IPS-11a (cell line): ENCODE measurements around the gene AKAP11.
"Not testable (repeated sequence)": the region's sequence is repeated elsewhere in the genome, so short reads cannot be mapped to it uniquely, and the experiment has no call there.

Experiments
- H3K4me3 ChIP-seq: one replicate; pipeline ENCODE4 v1.5.1; 2013; ENCODE audit warnings: low read depth, low read length, control low read depth

The AKAP11 gene, protein sequence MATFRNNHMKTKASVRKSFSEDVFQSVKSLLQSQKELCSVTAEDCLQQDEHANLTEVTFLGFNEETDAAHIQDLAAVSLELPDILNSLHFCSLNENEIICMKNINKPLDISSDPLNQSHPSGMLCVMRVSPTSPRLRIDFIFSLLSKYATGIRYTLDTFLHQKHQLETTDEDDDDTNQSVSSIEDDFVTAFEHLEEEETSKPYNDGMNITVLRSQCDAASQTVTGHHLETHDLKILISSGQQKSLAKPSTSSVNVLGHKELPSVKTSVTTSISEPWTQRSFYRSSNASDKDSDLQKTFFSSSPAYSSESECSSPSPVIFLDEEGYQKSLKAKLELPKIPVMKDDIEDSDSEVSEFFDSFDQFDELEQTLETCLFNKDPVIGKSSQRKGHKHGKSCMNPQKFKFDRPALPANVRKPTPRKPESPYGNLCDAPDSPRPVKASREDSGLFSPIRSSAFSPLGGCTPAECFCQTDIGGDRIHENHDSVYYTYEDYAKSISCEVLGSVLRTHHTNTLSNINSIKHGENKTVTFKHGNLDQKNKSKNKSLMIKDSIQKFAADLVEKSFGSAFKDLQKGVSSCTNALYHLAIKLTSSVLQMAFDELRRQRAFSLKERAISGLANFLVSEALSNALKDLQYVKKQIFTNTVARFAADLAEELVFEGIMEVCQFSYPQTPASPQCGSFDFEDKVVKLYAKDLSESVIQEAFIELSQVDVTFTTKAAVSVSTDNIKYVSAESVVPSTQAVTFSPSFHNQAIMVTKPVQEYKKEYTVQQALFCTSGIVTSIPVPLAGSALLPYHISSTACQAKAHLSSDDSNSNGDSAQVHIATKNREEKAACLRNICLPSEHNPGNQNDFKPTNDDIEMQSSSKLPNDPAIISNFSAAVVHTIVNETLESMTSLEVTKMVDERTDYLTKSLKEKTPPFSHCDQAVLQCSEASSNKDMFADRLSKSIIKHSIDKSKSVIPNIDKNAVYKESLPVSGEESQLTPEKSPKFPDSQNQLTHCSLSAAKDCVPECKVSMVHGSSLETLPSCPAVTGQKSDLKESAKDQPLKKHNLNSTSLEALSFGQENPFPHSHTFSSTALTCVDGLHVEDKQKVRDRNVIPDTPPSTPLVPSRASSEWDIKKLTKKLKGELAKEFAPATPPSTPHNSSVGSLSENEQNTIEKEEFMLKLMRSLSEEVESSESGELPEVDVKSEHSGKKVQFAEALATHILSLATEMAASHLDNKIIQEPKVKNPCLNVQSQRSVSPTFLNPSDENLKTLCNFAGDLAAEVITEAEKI (N-terminal part only)

DNA sequence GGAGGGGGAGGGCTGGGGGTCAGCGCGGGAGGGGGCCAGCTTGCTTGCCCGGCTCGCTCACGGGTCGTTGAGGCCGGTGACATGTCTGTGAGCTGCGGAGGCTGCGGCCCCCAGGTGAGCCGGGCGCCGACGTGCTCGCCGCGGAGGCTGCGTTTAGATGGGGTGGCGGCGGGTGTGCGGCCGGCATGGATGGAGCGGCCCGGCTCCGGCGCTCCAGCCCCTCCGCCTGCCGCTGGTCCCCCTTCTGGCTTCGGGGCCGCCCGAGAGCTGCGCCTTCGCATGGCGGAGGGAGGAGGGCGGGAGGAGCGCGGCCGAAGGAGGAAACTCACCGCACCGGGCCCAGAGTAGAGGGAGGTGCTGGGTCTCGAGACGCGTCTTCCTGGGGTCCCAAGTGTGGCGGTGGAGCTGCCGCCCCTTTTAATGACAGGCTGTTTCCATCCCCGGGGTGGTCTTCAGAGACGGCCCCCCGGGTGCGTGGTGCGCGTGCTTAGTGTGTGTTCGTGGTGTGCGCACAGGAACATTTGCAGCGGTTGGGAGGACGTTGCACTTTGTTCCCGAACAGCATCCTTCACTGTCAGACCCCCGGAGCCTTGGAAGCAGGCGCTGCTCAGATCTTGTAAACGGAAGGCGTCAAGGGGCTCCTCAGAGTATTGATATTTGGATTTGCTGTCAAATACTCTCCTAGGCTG, at the start of gene AKAP11:
Gene AKAP11 (plus strand): TSS at position 38 of the 689 bp plus-strand sequence. CDS start 14,197 bp downstream, outside the sequence.
- peak within 1 kb of the TSS; percentile 79 for H3K4me3 ChIP-seq

DNA sequence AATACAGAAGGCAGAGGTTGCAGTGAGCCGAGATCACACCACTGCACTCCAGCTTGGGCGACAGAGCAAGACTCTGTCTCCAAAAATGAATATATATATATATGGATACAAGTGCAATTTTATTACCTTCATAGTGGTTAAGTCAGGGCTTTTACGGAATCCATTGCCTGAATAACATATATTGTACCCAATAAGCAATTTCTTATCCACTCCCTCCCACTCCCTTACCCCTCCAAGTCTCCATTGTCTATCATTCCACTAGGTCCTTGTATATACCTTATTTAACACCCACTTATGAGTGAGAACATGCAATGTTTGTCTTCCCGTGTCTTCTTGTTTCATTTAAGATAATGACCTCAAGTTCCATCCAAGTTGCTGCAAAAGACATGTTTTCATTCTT, 48.3 kb upstream of the AKAP11 start:
- H3K4me3 ChIP-seq = no peak overlapping the region

DNA sequence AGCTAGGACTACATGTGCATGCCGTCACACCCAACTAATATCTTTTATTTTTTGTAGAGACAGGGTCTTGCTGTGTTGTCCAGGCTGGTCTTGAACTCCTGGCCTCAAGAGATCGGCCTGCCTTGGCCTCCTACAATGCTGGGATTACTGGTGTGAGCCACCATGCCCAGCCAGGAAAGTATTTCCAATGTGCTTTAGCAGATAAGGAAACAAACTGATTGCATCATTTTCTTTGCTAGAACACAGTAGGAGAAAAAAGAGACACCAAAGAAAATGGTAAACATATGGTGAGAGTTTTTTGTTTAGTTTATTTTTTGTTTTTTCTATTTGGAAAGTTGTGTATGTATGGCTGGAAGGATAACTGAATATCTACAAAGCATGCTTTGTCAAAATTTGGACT, 46.9 kb upstream of the AKAP11 start:
- no peak overlapping the region for H3K4me3 ChIP-seq

DNA sequence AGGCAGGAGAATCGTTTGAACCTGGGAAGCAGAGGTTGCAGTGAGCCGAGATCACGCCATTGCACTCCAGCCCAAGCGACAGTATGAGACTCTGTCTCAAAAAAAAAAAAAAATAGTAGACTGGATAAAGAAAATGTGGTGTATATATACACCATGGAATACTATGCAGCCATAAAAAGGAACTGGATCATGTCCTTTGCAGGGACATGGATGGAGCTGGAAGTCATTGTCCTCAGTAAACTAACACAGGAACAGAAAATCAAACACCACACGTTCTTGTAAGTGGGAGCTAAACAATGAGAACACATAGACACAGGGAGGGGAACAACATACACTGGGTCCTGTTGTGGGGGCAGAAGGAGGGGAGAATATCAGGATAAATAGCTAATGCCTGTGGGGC, 45.2 kb upstream of the AKAP11 start:
- H3K4me3 ChIP-seq = not testable (repeated sequence)

DNA sequence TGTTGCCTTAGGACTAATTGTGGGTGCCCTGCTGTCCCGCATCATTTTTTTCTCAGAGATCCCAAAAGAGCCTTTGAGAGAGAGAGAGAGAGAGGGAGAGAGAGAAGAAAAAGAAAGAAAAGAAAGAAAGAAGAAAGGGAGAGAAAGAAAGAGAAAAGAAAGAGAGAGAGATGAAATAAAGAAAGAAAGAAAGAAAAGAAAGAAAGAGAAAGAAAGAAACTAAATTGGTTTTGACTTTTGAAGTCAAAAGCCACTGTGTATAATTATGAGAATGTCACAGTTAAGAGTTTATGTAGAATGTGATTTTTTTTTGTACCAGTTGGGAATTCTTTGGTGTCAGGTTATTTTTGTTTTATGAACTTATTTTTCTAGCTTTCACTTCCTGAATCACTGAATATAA, 43.4 kb upstream of the AKAP11 start:
- no peak overlapping the region for H3K4me3 ChIP-seq

DNA sequence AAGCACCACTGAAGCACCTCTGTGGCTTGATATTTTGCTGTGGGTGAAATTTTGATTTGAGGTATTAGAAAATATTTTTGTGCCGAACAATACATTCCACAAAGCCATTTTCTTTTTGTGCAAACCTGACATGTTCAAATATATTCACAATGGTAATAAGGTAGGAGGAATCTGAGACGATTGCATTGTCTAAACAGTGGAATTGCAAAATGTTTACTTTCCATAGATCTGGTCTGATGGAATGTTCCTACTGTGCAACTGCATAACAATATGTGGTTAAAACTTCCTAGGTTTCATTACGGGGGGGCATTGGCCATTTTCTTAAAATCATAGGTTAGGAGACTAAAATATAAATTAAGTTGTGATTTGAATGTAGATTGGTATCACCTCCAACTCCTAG, 42.7 kb upstream of the AKAP11 start:
- H3K4me3 ChIP-seq = no peak overlapping the region

DNA sequence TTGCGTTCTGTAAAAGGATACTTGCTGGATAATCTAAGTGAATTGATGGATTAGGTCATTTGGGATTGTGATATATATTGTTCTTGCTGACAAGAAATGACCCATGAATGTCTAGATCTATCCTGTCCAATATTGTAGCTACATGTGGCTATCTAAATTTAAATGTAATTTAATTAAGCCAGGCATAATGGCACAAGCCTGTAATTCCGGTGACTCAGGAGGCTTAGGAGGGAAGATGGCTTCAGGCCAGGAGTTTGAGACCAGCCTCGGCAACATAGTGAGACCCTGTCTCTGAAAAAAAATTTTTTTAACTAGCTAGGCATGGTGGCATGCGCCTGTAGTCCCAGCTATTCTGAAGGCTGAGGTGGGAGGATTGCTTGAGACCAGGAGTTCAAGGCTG, 39.3 kb upstream of the AKAP11 start:
- no peak overlapping the region for H3K4me3 ChIP-seq

DNA sequence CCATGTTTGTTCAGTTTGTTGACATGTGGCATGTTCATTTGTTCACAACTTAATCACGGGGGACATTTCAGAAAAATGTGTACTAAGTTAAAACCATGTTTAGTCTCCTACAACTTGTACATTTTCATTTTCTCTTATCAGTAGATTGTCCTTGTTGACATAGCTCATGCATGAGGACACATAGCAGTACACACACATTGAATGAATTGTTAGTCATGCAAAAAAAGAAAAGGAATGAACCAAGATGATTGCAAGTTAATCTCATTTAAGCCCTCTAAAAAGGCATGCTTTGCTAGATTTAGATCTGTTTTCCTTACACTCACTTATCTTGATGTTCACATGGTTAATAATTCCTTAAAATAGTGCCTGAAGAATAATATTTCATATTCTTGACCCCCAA, 38.2 kb upstream of the AKAP11 start:
- no peak overlapping the region for H3K4me3 ChIP-seq

DNA sequence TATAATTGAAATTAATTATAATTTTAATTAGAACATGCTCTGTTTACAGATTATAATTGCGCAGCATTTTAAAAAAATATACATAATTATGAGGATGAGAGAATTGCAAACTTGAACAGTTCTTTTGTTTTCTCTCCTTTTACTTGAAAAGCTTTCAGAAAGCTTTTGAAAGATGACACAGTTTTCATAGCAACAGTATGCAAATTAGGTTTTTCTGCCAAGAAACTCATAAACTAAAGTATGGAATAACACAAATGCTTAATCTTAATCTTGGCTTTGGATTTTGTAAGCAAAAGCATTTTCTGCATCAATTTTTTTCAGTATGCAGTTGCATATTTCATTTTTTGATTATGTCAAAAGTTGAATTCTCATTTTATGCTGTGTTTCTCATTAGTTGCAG, 32.8 kb upstream of the AKAP11 start:
- no peak overlapping the region for H3K4me3 ChIP-seq

DNA sequence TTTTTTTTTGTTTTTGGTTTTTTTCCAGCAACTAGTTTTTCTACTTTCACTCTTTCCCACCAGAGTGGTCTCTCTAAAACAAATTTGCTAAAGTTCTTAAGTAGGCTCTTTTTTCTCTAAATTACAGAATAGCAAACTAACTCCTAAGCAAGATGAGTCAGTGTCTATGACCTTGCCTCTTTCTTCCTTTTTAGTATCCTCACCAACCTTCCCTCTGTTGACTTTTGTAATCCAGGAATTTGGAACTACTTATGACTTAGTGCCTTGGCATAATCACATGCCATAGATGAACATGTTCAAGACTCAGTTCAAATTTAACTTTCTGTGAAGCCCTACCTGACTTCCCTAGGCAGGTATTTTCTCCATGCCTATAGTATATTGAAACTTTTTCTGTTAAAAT, 32.3 kb upstream of the AKAP11 start:
- no peak overlapping the region for H3K4me3 ChIP-seq

DNA sequence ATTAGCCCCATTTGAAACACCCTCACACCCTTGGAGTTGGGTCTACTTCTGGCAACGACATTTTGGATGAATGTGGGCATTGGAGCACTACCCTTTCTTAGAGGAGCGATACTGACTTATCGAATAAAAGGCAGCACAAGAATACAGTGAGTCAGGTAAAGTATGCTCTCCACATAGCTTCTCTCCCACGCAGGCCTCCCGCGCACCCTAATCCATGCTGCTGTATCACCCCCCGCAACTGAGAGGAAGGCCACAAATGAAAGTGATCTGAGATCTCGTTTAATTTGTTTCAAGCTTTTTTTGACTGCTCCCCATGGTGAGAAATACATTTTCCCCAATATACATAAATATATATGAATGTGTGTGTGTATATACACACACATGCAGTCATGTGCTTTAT, 25.4 kb upstream of the AKAP11 start:
- no peak overlapping the region for H3K4me3 ChIP-seq

DNA sequence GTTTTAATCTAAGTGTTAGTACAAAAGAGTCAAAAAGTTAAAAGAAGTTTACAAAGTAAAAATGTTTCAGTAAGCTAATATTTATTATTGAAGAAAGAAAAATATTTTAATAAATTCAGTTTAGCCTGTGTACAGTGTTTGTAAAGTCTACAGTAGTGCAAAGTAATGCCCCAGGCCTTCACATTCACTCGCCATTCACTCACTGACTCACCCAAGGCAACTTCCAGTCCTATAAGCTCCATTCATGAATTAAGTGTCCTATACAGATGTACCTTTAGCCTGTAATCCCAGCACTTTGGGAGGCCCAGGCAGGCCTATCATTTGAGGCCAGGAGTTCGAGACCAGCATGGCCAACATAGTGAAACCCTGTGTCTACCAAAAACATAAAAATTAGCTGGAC, 24.1 kb upstream of the AKAP11 start:
- H3K4me3 ChIP-seq = no peak overlapping the region

DNA sequence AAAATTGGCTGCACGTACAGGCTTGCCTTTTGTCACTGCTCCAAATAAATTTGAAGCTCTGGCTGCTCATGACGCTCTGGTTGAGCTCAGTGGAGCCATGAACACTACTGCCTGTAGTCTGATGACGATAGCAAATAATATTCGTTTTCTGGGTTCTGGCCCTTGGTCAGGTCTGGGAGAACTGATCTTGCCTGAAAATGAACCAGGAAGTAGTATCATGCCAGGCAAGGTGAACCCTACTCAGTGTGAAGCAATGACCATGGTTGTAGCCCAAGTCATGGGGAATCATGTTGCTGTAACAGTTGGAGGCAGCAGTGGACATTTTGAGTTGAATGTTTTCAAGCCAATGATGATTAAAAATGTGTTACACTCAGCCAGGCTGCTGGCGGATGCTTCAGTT, 16.1 kb upstream of the AKAP11 start:
- H3K4me3 ChIP-seq = no peak overlapping the region

DNA sequence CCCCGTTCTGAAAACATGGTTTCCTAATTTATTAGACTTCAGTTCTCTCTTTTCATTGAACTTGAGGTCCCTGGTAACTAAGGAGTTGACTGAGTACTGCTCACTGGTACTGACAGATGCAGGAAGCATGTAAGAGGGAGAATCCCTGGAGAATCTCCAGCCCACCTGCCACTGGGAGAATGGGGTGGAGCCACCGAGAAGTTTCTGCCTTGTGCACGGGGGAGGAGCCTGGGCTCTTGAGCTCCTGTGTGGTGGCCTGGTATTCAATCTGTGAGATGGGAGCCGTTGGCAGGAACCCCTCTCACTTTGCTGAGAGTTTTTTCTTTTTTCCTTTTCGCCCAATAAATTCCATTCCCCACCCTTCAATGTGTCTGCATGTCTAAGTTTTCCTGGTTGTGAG, 13.2 kb upstream of the AKAP11 start:
- no peak overlapping the region for H3K4me3 ChIP-seq

DNA sequence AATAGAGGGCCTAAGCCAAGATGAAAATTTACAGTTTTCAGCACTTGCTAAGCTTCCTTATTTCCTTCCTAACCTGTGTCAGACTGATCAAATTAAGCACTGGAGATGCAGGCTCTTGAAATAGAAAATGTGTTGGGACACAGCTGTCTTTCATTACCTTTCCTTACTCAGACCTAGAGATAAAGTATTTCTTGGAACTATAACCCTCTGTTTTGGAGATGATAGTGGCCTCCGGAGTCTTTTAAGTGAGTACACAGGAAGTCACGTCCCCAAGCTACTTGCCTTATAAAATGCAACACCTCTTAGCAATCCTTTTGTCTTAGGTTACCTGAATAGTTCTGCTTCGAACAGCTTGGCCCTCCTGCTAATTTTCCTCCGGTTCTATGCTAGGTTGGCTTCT, 12.4 kb upstream of the AKAP11 start:
- no peak overlapping the region for H3K4me3 ChIP-seq

DNA sequence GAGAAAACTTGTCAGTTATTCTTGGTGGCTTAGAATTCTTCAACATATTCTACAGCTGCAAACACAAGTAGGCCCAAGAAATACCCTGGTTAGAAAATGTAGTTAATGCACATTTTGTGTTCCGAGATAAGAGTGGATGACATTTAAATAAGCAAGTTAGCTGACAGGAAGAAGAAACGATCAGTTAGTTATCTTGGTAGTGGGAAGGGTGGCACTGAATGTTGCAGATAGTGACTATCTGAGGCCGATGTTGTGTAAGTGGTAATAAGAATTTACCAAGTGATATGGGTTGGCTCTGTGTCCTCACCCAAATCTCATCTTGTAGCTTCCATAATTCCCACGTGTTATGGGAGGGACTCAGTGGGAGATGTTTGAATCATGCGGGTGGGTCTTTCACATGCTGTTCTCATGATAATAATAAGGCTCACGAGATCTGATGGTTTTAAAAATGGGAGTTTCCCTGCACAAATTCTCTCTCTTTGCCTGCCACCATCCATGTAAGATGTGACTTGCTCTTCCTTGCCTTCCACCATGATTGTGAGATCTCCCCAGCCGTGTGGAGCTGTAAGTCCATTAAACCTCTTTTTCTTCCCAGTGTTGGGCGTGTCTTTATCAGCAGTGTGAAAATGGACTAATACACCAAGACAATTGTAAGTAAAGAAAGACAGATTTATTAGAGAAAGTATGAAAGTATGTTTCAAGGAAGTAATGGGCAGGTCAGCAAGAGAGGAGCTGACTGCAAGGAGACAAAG, 10.9 kb upstream of the AKAP11 start:
- no peak overlapping the region for H3K4me3 ChIP-seq

DNA sequence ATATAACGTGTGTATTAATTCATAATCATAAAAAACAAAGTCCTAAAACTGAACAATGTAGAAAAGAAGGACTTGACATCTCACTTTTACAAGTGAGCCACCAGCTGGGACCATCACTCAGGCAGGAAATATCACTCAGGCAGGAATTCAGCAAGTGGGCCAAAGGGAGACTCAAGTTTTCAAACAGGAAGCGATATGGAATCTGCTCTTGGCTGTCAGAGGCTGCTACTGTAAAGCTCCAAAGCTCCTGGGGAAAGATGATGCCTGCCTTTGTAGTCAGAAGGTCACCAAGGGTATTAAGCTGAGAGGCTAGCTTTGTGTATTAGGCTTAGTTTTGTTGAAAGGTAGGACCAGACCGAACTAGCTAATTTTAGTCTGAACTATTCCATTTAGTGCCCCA, 5.5 kb upstream of the AKAP11 start:
- no peak overlapping the region for H3K4me3 ChIP-seq

DNA sequence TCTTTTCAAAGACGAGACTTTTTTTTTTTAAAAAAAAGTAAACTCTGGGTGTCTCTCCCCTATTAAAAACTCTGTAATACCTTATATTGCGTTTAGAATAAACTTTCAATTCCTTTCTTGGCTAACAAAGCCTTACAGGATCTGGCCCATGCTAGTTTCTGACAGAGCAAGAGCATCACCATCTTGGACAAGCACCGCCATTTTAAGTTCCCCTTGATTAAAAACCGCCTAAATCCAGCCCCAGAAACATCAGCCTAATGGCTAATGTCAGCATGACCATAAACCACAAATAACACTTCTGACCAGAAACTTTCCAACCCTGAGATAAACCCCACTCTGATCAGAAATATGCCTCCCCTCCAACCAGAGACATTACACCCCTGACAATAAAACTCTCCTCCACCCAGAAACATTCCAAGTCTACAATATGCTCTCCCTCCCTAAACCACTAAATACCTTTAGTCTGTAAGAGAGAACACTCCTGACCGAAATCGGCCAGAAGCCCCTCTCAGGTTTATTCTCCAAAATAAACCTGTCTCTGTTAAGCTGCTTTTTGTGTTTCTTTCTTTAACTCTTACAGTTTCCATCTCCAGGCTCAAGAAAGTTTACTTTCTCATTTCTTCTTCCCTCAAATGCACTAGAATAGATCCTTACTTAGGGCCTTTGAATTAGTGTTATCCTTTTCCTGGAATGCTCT, 1.6 kb upstream of the AKAP11 start:
- H3K4me3 ChIP-seq = no peak overlapping the region

DNA sequence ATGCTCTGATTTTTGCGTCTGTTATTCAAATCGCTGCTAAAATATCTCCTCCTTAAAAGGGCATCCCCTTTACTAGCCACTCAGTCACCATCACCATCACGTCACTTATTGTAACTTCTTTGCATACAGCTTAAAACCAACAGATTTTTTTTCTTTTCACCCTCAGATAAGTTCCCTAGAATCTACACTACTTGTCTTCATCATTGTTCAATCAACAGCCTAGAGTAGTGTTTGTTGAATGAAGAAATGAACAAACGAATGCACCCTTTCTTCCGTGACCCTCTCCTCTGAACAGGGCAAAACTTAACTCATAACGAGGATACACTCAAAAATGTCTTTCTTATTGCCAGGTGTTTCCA, 1.1 kb upstream of the AKAP11 start:
- H3K4me3 ChIP-seq = peak overlapping the region; percentile 55
